ENCODE results near the gene MTOR. TPM values are rescaled to one million over a fixed set of nuclear protein-coding genes. Genes with fewer than 3 reads are reported as not detected.

Gene MTOR
- total RNA-seq, 1 donor from 2014 or later, result 82.4 TPM

DNA sequence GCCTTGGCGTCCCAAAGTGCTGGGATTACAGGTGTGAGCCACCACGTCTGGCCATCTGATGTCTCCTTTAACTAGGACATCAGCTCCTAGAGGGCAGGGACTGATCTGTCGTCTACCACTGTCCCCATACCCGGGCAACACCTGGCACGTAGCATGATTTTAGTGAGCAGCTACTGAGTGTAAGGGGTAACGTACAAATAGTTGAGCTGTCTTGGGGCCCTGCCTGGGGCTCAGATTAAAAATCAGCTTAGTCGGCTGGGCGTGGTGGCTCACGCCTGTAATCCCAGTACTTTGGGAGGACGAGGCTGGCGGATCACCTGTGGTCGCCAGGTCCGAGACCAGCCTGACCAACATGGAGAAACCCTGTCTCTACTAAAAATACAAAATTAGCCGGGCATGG lies 204.3 kb downstream of the MTOR start:
- H3K36me3 Mint-ChIP-seq (ENCODE audit: unreplicated experiment), result no peaks in the 10 kb centered on the region
- H3K4me3 Mint-ChIP-seq (ENCODE audit: unreplicated experiment), result no peak overlapping the region
- peaks cover 4% of the 10 kb centered on the region for H3K9me3 Mint-ChIP-seq (ENCODE audit: unreplicated experiment)
- peaks cover 5% of the 10 kb centered on the region for H3K27me3 Mint-ChIP-seq (ENCODE audit: unreplicated experiment)
- DNase-seq, result no peak
- no peak overlapping the region for H3K27ac Mint-ChIP-seq (ENCODE audit: unreplicated experiment)
- TF ChIP-seq, protein P1, sequence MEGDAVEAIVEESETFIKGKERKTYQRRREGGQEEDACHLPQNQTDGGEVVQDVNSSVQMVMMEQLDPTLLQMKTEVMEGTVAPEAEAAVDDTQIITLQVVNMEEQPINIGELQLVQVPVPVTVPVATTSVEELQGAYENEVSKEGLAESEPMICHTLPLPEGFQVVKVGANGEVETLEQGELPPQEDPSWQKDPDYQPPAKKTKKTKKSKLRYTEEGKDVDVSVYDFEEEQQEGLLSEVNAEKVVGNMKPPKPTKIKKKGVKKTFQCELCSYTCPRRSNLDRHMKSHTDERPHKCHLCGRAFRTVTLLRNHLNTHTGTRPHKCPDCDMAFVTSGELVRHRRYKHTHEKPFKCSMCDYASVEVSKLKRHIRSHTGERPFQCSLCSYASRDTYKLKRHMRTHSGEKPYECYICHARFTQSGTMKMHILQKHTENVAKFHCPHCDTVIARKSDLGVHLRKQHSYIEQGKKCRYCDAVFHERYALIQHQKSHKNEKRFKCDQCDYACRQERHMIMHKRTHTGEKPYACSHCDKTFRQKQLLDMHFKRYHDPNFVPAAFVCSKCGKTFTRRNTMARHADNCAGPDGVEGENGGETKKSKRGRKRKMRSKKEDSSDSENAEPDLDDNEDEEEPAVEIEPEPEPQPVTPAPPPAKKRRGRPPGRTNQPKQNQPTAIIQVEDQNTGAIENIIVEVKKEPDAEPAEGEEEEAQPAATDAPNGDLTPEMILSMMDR (IDR thresholded peaks at IDR 0.05; ENCODE audit: partially characterized antibody, unreplicated experiment), result no peak
- peaks cover 8% of the 10 kb centered on the region for H3K4me1 Mint-ChIP-seq (ENCODE audit: low read depth, unreplicated experiment)

DNA sequence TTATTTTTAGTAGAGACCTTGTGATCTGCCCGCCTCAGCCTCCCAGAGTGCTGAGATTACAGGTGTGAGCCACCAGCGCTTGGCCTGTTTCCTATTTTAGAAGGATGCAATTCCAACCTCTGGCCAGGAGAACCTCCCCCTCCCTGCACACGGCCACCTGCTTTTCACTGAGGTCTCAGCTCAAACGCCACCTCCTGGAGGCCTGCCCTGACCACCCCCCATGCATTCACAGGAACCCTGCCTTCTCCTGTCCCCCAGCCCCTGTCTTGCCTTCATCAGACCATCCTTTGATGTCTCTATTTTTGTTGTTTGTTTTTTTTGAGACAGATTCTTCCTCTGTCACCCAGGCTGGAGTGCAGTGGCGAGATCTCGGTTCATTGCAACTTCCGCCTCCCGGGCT lies 204.9 kb downstream of the MTOR start:
- no peaks in the 10 kb centered on the region for H3K36me3 Mint-ChIP-seq (ENCODE audit: unreplicated experiment)

More for the DNA sequence above, 204.9 kb downstream of the MTOR start:
- TF ChIP-seq, protein P1 (IDR thresholded peaks at IDR 0.05; ENCODE audit: partially characterized antibody, unreplicated experiment), result no peak
- Mint-ChIP-seq H3K27me3 (ENCODE audit: unreplicated experiment) (peaks cover 5% of the 10 kb centered on the region), H3K9me3 (ENCODE audit: unreplicated experiment) (peaks cover 7% of the 10 kb centered on the region), H3K27ac (ENCODE audit: unreplicated experiment) (no peak overlapping the region), H3K4me1 (ENCODE audit: low read depth, unreplicated experiment) (peaks cover 11% of the 10 kb centered on the region), H3K4me3 (ENCODE audit: unreplicated experiment) (no peak overlapping the region)
- no peak for DNase-seq

Other genes starting within 250 kb of the MTOR start
- 161 TPM for gene TARDBP, start 249.9 kb downstream of the MTOR start, total RNA-seq (ENCODE audit: unreplicated experiment)
- gene MASP2, start 215.3 kb downstream of the MTOR start, total RNA-seq (ENCODE audit: unreplicated experiment), result not detected
- 79.4 TPM for gene SRM, start 202.5 kb downstream of the MTOR start, total RNA-seq (ENCODE audit: unreplicated experiment)
- 111 TPM for gene EXOSC10, start 162.7 kb downstream of the MTOR start, total RNA-seq (ENCODE audit: unreplicated experiment)
- gene ANGPTL7, start 73.2 kb downstream of the MTOR start, total RNA-seq (ENCODE audit: unreplicated experiment), result not detected
- gene UBIAD1, start 10.6 kb upstream of the MTOR start, total RNA-seq (ENCODE audit: unreplicated experiment), result 22.7 TPM
- gene DISP3, start 216.6 kb upstream of the MTOR start, total RNA-seq (ENCODE audit: unreplicated experiment), result 179 TPM